GM10847 (cell line): ENCODE measurements around the gene MTHFD2L.

ENCODE experiments used
- POLR2A ChIP-seq: IDR thresholded peaks from 2 replicates; pipeline ENCODE4 v1.6.1; 2011; ENCODE audit not compliant: insufficient read length; ENCODE audit errors: extremely low read depth

Gene MTHFD2L

DNA sequence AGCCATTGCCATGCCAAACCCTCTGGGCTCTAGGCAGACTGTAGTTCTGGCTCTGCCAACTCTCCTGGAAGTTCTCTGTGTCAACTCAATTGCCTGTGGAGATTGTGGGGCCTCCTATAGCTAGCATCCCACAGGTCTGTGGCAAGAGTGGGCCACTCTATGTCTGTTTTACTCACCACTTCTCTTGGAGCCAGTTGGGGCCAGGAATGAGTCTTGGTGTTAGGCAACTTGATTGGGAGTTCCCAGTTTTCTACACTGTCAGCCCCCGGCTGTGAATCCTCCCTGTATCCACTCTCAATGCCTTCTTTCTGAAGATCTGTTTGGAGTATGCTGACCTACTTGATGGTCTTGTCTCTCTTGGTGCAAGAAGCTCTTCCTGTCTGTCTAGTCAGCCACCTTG is 102.1 kb downstream of the MTHFD2L start:
- TF ChIP-seq POLR2A: no peak

GRCh38 chr4:74262522-74262921 is 104.6 kb downstream of the MTHFD2L start:
- no peak for TF ChIP-seq POLR2A

DNA sequence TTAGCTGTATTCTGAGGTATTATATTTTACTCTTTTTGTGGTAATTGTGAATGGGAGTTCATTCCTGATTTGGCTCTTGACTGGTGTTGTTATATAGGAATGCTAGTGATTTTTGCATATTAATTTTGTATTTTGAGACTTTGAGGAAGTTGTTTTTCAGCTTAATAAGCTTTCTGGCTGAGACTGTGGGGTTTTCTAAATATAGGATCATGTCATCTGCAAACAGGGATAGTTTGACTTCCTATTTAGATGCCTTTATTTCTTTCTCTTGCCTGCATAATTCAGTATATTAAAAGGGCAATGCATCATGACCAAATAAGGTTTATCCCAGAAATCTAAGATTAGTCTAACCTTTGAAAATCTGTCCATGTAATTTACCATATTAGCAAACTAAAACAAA is 105.6 kb downstream of the MTHFD2L start:
- no peak for TF ChIP-seq POLR2A

GRCh38 chr4:74266081-74266480 is 108.2 kb downstream of the MTHFD2L start:
- no peak for TF ChIP-seq POLR2A

GRCh38 chr4:74267998-74268606 is 110.2 kb downstream of the MTHFD2L start:
- no peak for TF ChIP-seq POLR2A

DNA sequence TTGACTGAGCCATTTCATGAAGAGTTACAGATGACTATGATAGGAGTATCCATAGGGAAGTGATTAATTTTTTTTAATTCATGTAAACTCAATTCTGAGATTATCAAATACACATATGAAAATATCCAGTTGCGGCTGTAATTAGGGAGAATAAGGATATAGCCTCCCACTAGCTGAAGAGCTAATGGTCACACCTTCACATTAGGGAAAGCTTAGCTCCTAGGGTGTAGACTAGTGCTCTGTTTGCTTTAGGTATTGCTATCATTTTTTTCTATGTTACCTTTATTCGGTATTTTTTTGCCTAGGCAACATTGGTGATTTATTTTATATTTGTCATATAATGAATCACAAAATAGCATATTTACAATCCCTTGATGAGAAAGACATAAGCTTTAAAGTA is 110.7 kb downstream of the MTHFD2L start:
- no peak for TF ChIP-seq POLR2A

DNA sequence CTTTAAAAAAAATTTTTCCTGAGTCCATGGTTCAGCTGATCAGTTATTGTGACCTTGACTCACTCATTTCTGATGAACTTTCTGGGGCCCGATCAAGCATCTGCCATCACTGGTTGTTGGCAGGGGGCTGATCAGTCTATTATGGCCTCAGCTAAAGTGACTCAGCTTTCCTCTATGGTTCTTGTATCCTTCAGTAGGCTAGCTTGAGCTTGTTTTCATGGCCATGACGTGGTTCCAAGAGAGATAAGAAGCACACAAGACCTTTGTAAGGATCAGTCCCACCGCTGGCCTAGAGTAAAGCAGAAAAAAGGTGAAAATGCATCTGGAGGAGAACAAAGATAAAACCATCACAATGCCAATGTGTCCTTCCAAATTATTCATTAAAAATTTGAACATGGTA is 120.6 kb downstream of the MTHFD2L start:
- TF ChIP-seq POLR2A: no peak

DNA sequence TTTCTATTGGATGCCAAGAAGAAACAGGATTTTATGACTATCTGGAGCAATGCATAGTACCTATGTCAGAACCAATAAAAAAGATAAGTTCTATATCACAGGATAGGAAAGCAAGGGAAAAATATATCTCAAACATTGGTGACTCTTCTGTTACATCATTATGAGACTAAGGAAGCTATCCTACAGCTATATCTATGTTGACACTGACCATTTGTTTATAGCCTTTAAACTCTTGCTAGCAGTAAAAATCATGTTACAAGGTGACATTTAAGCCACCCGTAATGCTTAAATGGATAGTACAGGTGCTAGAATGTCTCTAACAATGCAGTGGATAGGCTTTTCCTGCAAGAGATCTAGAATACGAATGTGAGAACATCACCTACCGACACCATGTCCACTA is 121.8 kb downstream of the MTHFD2L start:
- TF ChIP-seq POLR2A: no peak

DNA sequence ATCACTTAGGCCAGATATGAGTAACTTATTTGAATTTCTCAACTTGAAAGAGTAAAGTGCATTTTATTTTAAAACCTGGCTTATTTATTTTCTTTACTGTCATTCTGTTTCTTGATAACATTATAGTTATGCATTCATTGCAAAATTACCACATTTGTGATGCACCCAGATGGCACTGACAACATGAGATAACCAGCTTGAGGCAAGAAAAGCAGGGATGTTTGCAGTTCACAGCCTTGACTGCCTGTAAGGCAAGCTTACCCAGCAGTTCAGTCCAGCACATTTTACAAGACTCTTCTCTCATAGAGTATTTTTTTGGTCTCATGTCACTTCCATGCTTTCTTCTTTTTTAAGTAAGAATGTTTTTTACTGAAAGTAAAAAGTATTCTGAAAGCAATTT is 125.0 kb downstream of the MTHFD2L start:
- no peak for TF ChIP-seq POLR2A

GRCh38 chr4:74283614-74284013 is 125.7 kb downstream of the MTHFD2L start:
- TF ChIP-seq POLR2A: no peak

DNA sequence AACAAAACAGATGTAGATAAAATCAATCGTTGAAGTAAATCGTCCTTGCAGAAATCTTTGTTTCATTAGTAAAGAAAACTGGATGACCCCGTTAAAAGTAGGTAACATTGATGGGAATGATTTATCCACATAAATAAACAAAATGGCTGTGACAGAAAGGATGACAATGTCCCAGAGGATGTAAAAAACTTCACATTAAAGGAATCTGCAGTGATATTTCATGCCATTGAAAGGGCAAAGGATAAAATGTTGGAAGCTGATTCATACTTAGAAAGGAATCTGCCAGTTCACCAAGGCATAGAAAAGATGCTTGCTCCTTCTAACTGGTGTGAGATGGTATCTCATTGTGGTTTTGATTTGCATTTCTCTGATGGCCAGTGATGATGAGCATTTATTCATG is 126.1 kb downstream of the MTHFD2L start:
- no peak for TF ChIP-seq POLR2A

DNA sequence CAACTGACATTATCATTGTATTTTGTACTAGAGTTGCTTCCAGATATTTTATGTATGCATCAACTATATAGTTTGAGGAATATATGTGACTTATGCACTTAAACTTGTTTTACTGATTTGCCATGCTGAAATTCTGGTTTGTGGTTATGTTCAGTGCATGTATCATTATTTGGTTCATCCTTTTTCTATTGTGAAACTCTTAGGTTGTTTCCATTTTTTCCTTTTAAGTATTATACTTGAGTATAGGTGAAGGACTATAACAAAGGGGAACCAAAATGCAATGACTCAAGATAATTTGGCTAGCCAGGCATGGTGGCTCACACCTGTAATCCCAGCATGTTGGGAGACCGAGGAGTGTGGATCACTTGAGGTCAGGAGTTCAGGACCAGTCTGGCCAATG is 129.2 kb downstream of the MTHFD2L start:
- TF ChIP-seq POLR2A: no peak

- TF ChIP-seq POLR2A: no peak
Observed at GRCh38 chr4:74287791-74288190, 129.9 kb downstream of the MTHFD2L start.

- TF ChIP-seq POLR2A: no peak
Observed at GRCh38 chr4:74291471-74291870, 133.6 kb downstream of the MTHFD2L start.

GRCh38 chr4:74292111-74292870 is 134.4 kb downstream of the MTHFD2L start:
- TF ChIP-seq POLR2A: no peak

DNA sequence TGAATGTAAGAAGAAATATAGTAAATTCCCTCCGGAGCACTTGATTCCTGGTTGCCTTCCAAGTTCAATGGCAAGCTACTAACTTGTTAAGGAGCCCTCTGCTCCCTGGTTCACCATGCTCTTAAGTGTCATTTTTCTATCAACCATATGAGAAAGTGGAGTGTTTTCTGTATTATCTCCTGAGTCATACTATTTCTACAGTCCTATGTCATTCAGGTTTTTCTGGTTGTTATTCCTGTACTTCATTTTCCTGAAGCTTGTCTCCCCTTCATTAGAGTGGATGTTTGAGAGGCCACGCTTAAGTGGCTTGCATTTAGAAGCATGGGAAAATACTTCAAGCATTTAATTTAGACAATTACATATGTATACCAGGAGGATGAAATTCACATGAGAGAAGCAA is 135.6 kb downstream of the MTHFD2L start:
- TF ChIP-seq POLR2A: no peak

DNA sequence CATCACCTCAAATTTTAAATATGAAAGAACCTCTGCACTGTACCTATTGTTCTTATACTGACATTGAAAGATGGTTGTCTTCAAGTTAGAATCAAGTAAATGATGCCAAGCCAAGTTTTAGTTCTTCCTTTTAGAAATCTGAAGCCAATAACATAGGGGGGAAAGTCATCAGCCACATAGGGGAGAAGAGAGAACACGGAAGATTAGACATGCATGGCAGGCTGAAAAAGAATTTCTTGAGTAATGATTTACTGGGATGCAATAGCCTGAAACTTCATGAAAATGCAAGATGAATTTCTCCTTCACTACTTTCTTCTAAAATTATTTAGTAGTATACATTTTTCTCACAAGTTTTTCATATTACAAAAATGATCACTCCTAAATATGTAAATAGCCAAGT is 136.8 kb downstream of the MTHFD2L start:
- TF ChIP-seq POLR2A: no peak
